Stimulated activated CD4-positive, alpha-beta T cell treated with anti-CD3 and anti-CD28 coated beads, Interleukin-15, amount 100 ng/mL, for 24 hours (primary cell): ENCODE measurements around the gene ARL5C.

Source experiments
- DNase-seq: peaks from one replicate; pipeline ENCODE4 v3.0.0-alpha.2; 2020

ARL5C gene, protein sequence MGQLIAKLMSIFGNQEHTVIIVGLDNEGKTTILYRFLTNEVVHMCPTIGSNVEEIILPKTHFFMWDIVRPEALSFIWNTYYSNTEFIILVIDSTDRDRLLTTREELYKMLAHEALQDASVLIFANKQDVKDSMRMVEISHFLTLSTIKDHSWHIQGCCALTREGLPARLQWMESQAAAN

GRCh38 chr17:39165841-39166349, at the start of gene ARL5C:
Gene ARL5C (minus strand): TSS chr17:39166161. CDS start chr17:39165760, 401 bp downstream.
- no peak for DNase-seq

DNA sequence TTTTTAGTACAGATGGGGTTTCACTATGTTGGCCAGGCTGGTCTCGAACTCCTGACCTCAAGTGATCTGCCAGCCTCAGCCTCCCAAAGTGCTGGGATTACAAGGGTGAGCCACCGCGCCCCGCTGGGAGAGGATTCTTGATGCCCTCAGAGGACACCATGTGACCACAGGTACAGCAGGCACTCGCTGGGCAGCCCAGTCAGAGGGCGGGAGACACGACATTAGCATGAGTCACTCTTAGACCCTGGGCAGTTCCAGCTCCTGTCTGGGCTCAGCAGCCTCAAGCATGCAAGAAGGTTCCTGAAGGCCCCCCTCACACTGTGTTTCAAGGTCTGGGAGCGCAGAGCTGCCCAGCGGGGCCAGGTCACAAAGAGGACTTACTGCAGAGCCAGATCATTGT, 47.9 kb upstream of the ARL5C start:
- no peak for DNase-seq

GRCh38 chr17:39212841-39213480, 47.0 kb upstream of the ARL5C start:
- no peak for DNase-seq

DNA sequence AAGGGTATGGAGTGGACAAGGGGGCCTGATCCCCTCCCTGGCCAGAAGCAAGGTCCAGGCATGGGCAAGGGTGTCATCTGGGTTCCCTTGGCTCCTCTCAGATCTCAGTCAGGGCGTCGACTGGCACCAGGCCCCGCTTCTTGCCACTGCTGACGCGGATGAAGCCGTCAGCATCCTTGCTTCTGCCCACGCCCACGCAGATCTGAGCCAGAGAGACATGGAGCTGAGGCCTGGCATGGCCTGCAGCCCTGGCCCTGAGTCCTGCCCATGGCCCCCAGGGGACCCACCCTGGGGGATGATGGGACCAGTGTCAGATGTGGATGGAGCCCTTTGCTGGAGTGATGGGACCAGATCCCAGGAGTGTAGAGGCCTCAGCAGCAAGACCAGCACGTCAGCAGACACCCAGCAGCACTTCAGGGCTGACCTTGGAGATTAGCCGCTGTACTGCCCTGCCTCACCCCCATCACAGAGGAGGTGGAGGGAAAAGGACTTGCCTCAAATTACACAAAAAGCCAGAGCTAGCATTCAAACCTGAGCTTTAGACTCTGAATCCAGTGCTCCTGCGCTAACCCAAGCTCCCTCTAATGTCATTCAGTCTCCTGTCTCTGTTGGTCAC, 46.3 kb upstream of the ARL5C start:
- no peak for DNase-seq

DNA sequence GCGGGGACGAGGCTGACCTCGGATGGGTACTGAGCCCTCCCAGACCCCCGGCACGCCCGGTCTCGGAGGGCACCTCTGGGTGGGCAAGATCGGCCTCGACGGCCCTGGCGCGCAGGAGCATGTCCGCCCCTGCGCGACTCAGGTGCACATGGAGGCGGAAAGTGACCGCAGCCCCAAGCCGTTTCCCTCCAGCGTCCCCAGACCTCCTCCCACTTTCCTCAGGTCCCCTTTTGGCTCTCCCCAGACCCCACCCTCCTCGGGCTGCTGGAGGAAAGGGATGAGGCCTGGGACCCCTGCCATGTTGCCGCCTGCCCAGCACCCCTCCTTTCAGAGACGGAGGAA, 44.1 kb upstream of the ARL5C start:
- DNase-seq: no peak

DNA sequence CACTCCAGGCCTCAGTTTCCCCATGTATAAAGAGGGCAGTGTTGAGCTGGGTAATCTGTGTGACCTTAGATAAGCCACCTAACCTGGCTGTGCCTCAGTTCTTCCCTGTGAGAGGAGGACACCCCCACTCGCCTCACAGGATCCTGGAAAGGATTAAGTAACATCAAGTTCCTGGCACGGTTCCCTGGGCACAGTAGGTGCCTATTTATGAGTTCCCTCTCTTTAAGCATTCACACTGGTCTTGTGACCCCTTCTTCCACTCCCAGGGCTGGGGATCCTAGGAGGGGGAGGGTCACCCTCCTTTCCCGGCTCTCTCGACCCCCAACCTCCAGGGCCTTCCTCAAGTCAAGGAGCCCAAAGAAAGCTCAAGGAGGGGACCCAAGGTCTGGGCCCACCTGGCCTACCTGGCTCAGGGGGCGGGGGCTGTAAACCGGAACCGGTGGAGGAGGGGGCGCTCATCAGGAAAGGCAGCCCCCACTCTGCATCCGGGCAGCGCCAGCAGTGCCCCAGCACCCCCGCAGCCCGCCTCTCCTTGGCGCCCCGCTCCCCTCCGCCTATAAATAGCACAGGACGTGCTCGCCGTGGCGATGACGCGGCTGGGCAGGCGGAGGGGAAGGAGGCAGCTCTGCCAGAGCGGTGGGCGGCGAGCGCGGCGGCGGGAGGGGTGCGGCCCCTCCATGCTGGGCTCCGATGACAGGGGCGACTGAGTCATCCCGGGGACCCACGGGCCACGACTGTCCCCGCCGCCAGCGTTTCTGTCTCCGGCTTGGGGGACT, 43.5 kb upstream of the ARL5C start:
- DNase-seq: peak; percentile 79

GRCh38 chr17:39208893-39209292, 42.9 kb upstream of the ARL5C start:
- DNase-seq: no peak

DNA sequence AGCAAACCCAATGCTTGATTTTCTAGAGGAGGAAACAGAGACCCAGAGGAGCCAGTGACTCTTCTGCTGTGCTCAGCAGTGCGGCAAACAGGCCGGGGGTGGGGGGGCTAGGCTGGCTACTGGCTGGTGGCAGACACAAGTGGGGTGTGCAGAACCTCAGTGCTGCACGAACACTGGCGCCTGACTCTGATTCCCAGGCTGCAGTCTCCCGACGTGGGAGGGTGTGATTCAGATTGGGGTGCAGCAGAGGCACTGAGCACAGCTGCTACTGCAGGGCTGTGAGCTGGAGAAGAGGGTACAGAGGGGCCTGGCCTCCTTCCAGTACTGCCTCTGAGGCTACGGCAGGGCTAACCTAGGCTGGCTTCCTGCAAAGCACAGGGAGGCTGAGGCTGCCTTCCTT, 42.2 kb upstream of the ARL5C start:
- no peak for DNase-seq

DNA sequence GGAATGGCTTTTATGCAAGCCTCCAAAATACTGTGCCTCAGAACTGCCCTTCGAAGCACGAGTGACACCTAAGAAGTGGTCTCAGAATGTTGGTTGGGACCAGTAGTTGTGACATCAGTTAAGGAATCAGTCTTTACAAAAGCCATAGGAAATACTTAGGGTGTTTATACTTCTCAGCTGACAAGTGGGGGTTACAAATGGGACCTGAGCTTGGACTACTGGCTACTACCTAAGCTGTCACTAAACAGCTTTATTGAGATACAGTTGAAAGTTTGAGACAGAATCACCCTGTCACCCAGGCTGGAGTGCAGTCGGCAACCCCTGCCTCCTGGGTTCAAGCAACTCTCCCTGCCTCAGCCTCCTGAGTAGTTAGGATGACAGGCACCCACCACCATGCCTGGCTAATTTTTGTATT, 39.2 kb upstream of the ARL5C start:
- DNase-seq: no peak

- no peak for DNase-seq
Observed at GRCh38 chr17:39204245-39204644, 38.3 kb upstream of the ARL5C start.

- no peak for DNase-seq
Observed at GRCh38 chr17:39200957-39201510, 35.1 kb upstream of the ARL5C start.

- peak; percentile 85 for DNase-seq
Observed at GRCh38 chr17:39200070-39200879, 34.3 kb upstream of the ARL5C start, which contains the start of gene RPL19. Gene RPL19 (plus strand): TSS chr17:39200283. CDS start chr17:39200345, 62 bp downstream.

- peak; percentile 93 for DNase-seq
Observed at GRCh38 chr17:39199820-39200069, 33.8 kb upstream of the ARL5C start.

GRCh38 chr17:39198186-39198566, 32.2 kb upstream of the ARL5C start:
- no peak for DNase-seq

DNA sequence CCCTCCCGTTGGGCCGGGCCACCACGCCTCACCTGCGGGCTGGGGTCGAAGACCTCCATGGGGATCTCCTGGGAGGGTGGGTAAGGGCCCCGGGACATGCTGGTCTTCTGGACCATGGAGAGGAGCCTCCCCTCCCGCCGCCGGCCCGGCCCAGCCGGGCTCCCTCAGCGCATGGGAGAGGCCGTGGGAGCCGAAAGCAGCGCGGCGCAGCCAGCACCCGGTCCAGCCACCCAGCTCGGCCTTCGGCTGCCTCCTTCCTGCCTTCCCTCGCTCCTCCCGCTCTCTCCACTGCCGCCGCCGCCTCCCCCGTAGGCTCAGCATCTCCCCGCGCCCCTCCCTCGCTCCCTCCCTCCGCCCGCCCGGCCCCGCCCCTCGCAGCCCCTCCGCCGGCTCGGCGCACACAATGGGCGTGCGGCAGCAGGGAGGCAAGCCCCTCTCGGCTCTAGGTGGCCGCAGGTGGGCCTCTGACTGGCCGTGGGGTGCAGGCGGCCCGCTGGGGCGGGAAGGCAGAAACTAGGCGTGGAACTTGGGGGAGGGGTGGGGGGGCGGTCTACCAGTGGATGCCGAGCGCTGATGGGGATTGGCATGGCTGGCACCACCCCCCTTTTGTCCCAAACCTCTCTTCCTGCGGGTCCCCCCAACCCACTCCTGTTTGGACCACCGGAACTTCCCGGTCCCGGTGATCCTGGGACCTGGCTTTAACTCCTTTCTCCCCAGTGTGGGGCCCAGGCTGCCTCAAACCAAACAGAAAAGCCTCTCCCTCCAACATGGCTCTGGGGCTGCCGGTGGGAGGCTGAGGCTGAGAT, 31.6 kb upstream of the ARL5C start, which contains the start of gene CACNB1:
Gene CACNB1 (minus strand): TSS at position 290 of the 806 bp plus-strand sequence. CDS start 174 bp downstream, at position 116.
- peak; percentile 86 for DNase-seq

DNA sequence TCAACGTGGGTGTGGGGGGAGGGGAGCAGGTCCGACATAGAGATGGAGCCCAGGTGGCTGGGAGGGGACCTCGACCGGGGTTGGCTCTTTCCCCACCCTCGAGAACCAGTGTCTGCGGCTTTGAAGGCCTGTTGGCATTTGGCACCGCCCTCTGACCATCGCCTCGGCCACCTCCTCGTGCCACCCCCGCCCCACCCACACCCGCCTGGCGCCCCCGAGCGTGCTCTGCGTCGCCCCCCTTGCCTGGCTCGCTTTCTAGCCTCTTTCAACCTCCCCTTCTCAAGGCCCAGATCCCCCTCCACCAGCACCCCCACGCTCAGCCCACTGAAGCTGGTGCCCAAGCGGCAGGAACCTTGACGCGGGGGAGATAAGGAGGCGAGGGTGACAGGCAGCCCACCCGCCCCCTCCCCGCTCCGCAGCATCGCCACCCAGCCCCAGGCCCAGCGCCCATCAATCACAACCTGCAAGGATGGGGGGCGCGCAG, 30.9 kb upstream of the ARL5C start:
- DNase-seq: peak; percentile 41

GRCh38 chr17:39196241-39196807, 30.4 kb upstream of the ARL5C start:
- no peak for DNase-seq

GRCh38 chr17:39195568-39196160, 29.7 kb upstream of the ARL5C start:
- no peak for DNase-seq

DNA sequence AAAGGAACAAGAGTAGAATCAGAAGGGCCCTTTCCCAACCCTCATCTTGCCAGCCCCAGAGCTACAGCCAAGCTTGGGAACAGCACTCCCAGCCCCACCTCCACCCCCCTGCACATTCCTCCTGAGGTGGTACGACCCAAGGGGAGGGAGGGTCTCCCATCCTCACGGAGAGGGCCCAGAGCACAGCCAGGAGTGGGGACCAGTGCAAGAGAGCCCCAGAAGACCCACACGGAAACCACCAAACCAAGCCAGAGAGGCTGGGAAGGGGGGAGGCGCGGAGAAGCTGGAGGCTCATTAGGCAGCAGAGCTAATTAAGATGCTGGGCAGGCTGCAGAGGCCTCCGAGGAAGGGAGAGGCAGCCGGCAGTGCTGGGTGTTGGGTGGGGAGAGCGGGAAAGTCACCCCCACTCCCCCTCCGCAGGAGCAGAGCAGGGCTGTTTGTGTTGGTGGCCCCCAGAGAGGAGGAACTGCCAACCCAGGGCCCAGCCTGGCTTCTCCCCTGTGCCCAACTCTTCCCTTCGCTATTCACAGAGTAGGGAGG, 29.1 kb upstream of the ARL5C start:
- DNase-seq: no peak
